RCC 7860 (cell line): Measurements from ENCODE around the gene ACVR1.
"Not testable (repeated sequence)": the region's sequence is repeated elsewhere in the genome, so short reads cannot be mapped to it uniquely, and the experiment has no call there.

Experiments
- DNase-seq: peaks from one replicate; pipeline ENCODE4 v3.0.0-alpha.2; 2015; ENCODE audit warnings: low spot score
- FAIRE-seq: peaks from 2 replicates; lab custom pipeline; 2012; peaks lifted over from hg19 to GRCh38; lab: Jason Lieb, UNC

ACVR1 gene

GRCh38 chr2:157733263-157733662 is 142.9 kb downstream of the ACVR1 start:
- no peak for DNase-seq
- FAIRE-seq: no peak

DNA sequence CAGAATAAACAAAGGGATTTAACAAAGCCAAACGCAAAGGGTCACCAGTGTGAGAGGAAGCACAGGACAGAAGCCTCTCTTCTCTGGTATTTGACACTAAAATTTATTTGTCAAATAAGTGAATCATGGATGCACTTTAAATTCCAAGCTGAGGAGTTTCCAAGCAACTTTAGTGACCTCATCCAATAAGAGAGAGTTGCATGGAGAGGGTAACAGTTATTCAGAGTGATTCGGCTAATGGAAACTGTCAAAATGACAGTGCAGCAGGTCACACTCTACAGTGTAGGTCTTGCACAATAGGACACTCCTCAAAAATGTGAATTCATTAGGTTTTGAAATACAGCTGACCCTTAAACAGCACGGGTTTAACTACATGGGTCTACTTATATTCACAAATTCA is 143.5 kb downstream of the ACVR1 start:
- DNase-seq (no peak), FAIRE-seq (no peak)

GRCh38 chr2:157727693-157728092 is 148.4 kb downstream of the ACVR1 start:
- FAIRE-seq (no peak), DNase-seq (no peak)

DNA sequence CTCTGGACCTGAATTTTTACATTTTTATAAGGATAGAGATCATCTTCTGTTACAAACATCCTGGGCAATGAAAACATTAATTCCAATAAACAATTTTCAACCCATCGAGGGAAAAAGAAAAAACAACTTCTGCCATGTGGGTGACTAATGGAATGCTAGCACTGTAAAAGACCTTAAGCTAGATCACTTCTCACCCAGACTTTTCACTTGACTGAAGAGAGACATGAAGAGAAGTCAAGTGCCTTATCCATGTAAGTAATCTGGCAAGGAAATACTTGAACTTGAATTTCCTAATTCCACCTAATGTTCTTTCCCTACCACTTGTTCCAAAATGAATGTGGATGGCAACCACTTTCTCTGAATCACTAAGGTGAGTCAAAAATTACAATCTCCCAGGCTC is 149.2 kb downstream of the ACVR1 start:
- no peak for DNase-seq
- FAIRE-seq: no peak

DNA sequence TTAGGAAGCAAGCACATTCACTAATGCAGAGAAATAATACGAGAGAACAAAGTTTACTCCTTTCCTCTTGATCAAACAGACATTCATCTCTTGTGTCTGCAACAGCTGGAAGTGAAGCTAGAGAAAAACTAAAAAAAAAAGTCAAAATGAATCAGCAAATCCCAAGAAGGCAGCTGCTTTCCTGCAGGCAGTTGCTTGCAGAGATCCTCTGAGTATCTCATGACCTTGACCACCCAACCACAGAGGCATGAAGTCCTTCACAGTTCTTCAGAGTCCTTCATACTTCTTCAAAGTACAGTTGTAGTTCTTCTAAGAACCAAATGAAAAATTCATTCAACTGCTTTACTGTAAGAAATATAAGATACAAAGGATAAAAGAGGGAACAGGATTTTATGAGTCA is 150.3 kb downstream of the ACVR1 start:
- DNase-seq (no peak), FAIRE-seq (no peak)

DNA sequence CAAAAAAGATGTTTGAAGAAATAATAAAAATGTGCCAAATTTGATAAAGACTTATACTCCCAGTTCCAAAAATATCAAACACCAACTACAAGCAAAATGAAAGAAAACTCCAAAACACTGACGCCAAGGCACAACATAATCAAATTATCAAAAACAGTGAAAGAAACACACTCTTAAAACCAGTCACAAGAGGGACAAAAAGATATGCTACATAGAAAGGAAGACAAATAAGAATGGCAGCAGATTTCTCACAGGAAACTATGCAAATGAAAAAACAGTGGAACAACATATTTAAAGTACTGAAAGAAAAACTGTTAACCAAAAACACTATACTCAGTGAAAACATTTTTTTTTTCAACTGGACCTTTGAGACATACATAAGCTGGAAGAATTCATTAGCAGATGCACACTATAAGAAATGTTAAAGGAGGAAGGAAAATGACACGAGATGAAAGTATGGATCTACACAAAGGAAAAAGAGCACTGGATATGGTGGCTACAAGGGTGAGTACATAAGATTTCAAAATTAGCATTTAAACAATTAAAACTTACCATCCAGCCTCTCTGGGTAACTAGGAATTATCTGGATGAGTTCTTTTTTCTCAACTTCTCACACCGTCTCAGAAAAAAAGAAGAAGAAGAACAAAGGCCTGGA is 153.4 kb downstream of the ACVR1 start:
- DNase-seq (peak; percentile 24), FAIRE-seq (no peak)

DNA sequence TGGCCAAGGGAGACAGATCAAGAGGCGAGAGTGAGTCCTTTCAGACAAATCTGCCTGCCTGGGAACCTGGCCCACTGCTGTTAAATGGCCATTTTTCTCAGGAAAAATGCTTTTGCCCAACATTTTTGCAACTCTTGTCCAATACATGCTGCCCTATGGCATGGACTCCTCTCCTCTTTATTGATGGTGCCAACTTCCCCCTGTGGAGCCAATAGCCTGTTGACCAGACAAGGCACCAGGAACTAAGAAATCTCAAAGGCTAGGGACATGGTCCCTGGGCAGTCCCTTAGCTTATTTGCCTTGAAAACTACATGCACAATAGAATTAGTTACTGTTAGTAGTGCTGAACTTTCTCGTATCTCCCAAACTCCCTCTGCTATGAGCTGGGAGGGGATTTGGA is 155.6 kb downstream of the ACVR1 start:
- no peak for FAIRE-seq

DNA sequence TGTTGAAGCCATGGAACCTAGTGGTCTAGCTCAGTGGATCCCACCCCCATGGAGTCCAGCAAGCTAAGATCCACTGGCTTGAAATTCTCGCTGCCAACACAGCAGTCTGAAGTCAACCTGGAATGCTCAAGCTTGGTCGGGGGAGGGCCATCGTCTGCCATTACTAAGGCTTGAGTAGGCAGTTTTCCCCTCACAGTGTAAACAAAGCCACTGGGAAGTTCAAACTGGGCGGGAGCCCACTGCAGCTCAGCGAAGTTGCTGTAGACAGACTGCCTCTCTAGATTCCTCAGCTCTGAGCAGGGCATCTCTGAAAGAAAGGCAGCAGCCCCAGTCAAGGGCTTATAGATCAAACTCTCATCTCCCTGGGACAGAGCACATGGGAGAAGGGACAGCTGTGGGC is 171.5 kb downstream of the ACVR1 start:
- FAIRE-seq, DNase-seq: not testable (repeated sequence)

More for the DNA sequence above, 155.6 kb downstream of the ACVR1 start:
- no peak for DNase-seq

DNA sequence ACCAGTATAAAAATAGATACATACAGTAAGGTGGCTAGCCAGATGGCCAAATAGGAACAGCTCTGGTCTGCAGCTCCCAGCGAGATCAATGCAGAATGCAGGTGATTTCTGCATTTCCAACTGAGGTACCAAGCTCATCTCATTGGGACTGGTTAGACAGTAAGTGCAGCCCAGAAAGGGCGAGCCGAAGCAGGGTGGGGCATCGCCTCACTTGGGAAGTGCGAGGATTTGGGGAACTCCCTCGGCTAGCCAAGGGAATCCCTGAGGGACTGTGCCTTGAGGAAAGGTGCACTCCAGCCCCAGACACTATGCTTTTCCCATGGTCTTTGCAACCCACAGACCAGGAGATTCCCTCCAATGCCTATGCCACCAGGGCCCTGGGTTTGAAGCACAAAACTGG is 172.0 kb downstream of the ACVR1 start:
- DNase-seq, FAIRE-seq: not testable (repeated sequence)

- no peak for DNase-seq
- no peak for FAIRE-seq
Observed at GRCh38 chr2:157699806-157700205, 176.3 kb downstream of the ACVR1 start.

GRCh38 chr2:157699009-157699408 is 177.1 kb downstream of the ACVR1 start:
- no peak for FAIRE-seq

DNA sequence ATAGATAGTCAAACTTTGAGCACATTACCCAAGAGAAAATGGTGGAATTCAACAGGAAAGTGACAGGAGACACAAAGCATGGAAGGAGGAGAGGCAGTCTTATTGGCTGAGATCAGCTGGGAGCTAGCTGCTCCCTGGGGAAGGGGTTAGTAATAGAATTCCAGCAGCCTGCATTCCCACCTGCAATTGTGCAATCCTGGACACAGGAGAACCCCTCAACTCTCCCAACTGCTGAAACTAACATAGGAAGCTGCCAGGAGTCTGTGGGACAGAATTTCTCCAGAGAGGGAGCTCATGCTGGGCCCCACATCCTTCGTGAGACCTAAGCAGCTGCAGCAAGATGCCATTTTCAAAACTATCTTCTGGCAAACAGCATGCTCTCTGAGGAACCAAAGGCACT is 177.7 kb downstream of the ACVR1 start:
- DNase-seq (no peak), FAIRE-seq (no peak)

More at GRCh38 chr2:157699009-157699408, 177.1 kb downstream of the ACVR1 start:
- DNase-seq: no peak

DNA sequence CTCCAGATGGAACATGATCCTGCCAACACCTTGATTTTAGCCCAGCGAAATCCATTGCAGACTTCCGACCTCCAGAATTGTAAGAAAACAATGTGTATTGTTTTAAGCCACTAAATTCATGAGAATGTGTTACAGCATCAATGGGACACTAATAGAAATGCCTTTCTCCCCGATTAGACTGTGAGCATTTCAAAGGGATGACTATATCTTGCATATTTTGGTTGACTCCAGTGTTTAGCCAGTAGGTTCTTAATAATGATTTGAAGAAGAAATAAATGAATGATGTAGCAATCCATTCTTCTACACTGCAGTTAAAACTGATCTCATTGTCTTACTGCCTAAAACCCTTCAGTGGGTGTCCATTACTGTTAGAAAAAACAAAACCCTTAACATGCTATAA is 180.1 kb downstream of the ACVR1 start:
- FAIRE-seq (no peak), DNase-seq (no peak)

DNA sequence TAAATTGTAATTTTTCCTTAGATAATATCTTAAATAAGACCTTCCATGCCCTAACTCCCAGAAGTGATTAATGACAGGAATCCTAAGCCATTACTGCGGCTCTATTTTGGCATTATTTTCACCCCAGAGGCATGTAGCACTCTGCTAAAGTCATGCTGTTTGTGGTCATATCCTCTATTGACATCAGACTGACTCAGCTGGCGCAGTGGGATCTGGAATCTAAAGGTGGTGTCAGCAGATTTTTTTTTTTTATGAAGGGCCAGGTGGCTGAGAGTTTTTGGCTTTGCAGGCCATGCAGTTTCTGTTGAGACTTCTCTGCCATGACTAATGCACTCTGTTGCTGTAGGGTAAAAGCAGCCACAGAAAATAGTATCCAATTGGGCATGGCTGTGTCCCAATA is 183.4 kb downstream of the ACVR1 start:
- peak; percentile 97 for FAIRE-seq
- DNase-seq: peak; percentile 88

GRCh38 chr2:157691695-157692094 is 184.4 kb downstream of the ACVR1 start:
- FAIRE-seq: no peak
- no peak for DNase-seq

- FAIRE-seq (no peak), DNase-seq (no peak)
Observed at GRCh38 chr2:157691131-157691530, 185.0 kb downstream of the ACVR1 start.
